IMR-90 (cell line): ENCODE data around the gene RAB29. TPM values are rescaled to one million over a fixed set of nuclear protein-coding genes. Genes with fewer than 3 reads are reported as not detected.

Experiments
- ATAC-seq: fragments of 200-7000 bp; cut with Tn5 transposase; 2 replicates; pipeline ENCODE4 v1.9.1; 2020; ENCODE audit warnings: low read depth, mild to moderate bottlenecking, moderate library complexity
- BruUV-seq: library from RNA; stranded (reverse); fragments of 400-500 nt; replicated peaks from 2 replicates; lab custom pipeline; 2021; lab: Mats Ljungman, UMichigan
- CTCF ChIA-PET: fragments of 300-600 bp; formaldehyde crosslinking; extraction: SDS; loops from one replicate; lab custom pipeline; 2021; ENCODE audit warnings: antibody characterized with exemption; lab: Yijun Ruan, JAX
- POLR2A ChIA-PET: fragments of 300-600 bp; sonication (Branson Sonifier 250); formaldehyde crosslinking; loops from one replicate; lab custom pipeline; 2022; ENCODE audit warnings: antibody characterized with exemption; ENCODE audit not compliant: unreplicated experiment; lab: Charles Lee
- DNase-seq: peaks from one replicate; pipeline ENCODE4 v3.0.0; 2013
- H2AFZ ChIP-seq: replicated peaks from 2 replicates; pipeline ENCODE3; 2013; ENCODE audit warnings: low read length, mild to moderate bottlenecking; ENCODE audit not compliant: poor library complexity
- H2AK5ac ChIP-seq: 2 replicates; pipeline ENCODE4 v1.6.1; 2013; ENCODE audit warnings: low read depth, low read length, inconsistent platforms
- H2AK9ac ChIP-seq: replicated peaks from 2 replicates; pipeline ENCODE3; 2013; ENCODE audit warnings: mild to moderate bottlenecking, low read depth, low read length, moderate library complexity; ENCODE audit not compliant: poor library complexity
- H2BK120ac ChIP-seq: 2 replicates; pipeline ENCODE4 v1.6.1; 2013; ENCODE audit warnings: low read depth, low read length, inconsistent platforms
- H2BK15ac ChIP-seq: 3 replicates; pipeline ENCODE4 v1.6.1; 2013; ENCODE audit warnings: low read depth, low read length, inconsistent platforms
- H2BK20ac ChIP-seq: 2 replicates; pipeline ENCODE4 v1.6.1; 2013; ENCODE audit warnings: low read depth, mild to moderate bottlenecking, inconsistent platforms, low read length, moderate library complexity
- H2BK5ac ChIP-seq: 2 replicates; pipeline ENCODE4 v1.6.1; 2013; ENCODE audit warnings: mild to moderate bottlenecking, low read depth, low read length, inconsistent platforms; ENCODE audit not compliant: poor library complexity, severe bottlenecking
- H3K14ac ChIP-seq: replicated peaks from 2 replicates; pipeline ENCODE4 v1.6.1; 2013; ENCODE audit warnings: low read depth, low read length, inconsistent platforms
- H3K18ac ChIP-seq: 2 replicates; pipeline ENCODE4 v1.6.1; 2013; ENCODE audit warnings: low read depth, low read length, control low read depth
- H3K23ac ChIP-seq: 2 replicates; pipeline ENCODE4 v1.6.1; 2013; ENCODE audit warnings: low read depth, low read length, inconsistent platforms
- H3K27ac ChIP-seq: 2 replicates; pipeline ENCODE4 v1.5.1; 2013; ENCODE audit warnings: mild to moderate bottlenecking, control low read depth, low read length; ENCODE audit not compliant: insufficient read depth
- H3K27me3 ChIP-seq: 2 replicates; pipeline ENCODE4 v1.6.1; 2013; ENCODE audit warnings: low read length; ENCODE audit not compliant: control insufficient read depth, insufficient read depth
- H3K36me3 ChIP-seq: 2 replicates; pipeline ENCODE4 v1.6.1; 2013; ENCODE audit warnings: low read length, mixed read lengths; ENCODE audit not compliant: control insufficient read depth, insufficient read depth
- H3K4ac ChIP-seq: 2 replicates; pipeline ENCODE4 v1.6.1; 2013; ENCODE audit warnings: low read depth, low read length, inconsistent platforms
- H3K4me1 ChIP-seq: 2 replicates; pipeline ENCODE4 v1.6.1; 2013; ENCODE audit warnings: low read length, mixed read lengths; ENCODE audit not compliant: control insufficient read depth, insufficient read depth
- H3K4me2 ChIP-seq: 2 replicates; pipeline ENCODE4 v1.6.1; 2013; ENCODE audit warnings: low read depth, mild to moderate bottlenecking, control low read depth, low read length, moderate library complexity
- H3K4me3 ChIP-seq: 2 replicates; pipeline ENCODE4 v1.5.1; 2013; ENCODE audit warnings: low read depth, mild to moderate bottlenecking, control low read depth, low read length, moderate library complexity; ENCODE audit not compliant: insufficient read depth
- H3K56ac ChIP-seq: 2 replicates; pipeline ENCODE4 v1.6.1; 2013; ENCODE audit warnings: low read length, inconsistent platforms; ENCODE audit not compliant: insufficient read depth; ENCODE audit errors: extremely low read depth
- H3K79me1 ChIP-seq, 2 experiments: 2 replicates each; pipeline ENCODE4 v1.6.1; 2013; ENCODE audit warnings: low read length in 2 of 2, inconsistent platforms in 1 of 2, low read depth in 1 of 2
- H3K9ac ChIP-seq: 2 replicates; pipeline ENCODE4 v1.6.1; 2013; ENCODE audit warnings: low read depth, low read length, control low read depth
- H3K9me1 ChIP-seq: 2 replicates; pipeline ENCODE4 v1.6.1; 2013; ENCODE audit warnings: low read length, inconsistent platforms; ENCODE audit not compliant: insufficient read depth
- H3K9me3 ChIP-seq: 2 replicates; pipeline ENCODE4 v1.6.1; 2013; ENCODE audit warnings: low read length; ENCODE audit not compliant: control insufficient read depth, insufficient read depth
- H4K20me1 ChIP-seq: 2 replicates; pipeline ENCODE4 v1.6.1; 2013; ENCODE audit warnings: low read length, inconsistent platforms; ENCODE audit not compliant: insufficient read depth
- H4K5ac ChIP-seq: 2 replicates; pipeline ENCODE4 v1.6.1; 2013; ENCODE audit warnings: mild to moderate bottlenecking, low read depth, low read length, control low read depth
- H4K8ac ChIP-seq, 2 experiments: 2 replicates each; pipeline ENCODE4 v1.6.1; 2013; ENCODE audit warnings: low read depth in 2 of 2, low read length in 2 of 2, control low read depth in 1 of 2, inconsistent platforms in 1 of 2
- H4K91ac ChIP-seq: 2 replicates; pipeline ENCODE4 v1.6.1; 2013; ENCODE audit warnings: low read depth, low read length, inconsistent platforms; ENCODE audit not compliant: insufficient read depth
- FOS ChIP-seq: fragments of 150-350 bp; IDR thresholded peaks from 2 replicates; pipeline ENCODE4 v1.6.1; 2016; ENCODE audit warnings: low read depth, low read length
- RFX5 ChIP-seq: IDR thresholded peaks from 2 replicates; pipeline ENCODE4 v1.8.0; 2012; ENCODE audit warnings: low read depth, mild to moderate bottlenecking, low read length, moderate library complexity
- SMC3 ChIP-seq: fragments of 150-350 bp; IDR thresholded peaks from 2 replicates; pipeline ENCODE4 v1.6.1; 2016; ENCODE audit warnings: low read depth, mild to moderate bottlenecking, antibody characterized with exemption, low read length, moderate library complexity
- WGBS, 2 experiments: methylation state at CpG; one replicate each; pipeline versions ENCODE4 v1.1.5 to v1.1.7; 2013; ENCODE audit warnings: missing lambda C conversion rate in 2 of 2; ENCODE audit not compliant: insufficient read length in 1 of 2; ENCODE audit errors: extremely low coverage in 2 of 2; 5-methylcytosine and 5-hydroxymethylcytosine counted together
- dilution Hi-C: fragments of 300-500 bp; cut with HindIII; formaldehyde crosslinking; loops from one replicate; pipeline ENCODE4 v1.14.3; 2018; ENCODE audit warnings: low sequenced_read_pairs; ENCODE audit not compliant: unreplicated experiment
- in situ Hi-C: fragments of 300-500 bp; cut with MboI; formaldehyde crosslinking; loops from 3 replicates; pipeline ENCODE4 v1.14.3; 2019; ENCODE audit warnings: low sequenced_read_pairs, inconsistent platforms, mixed read lengths
- intact Hi-C: fragments of 100-400 bp; cut with micrococcal nuclease; formaldehyde crosslinking; loops from 2 replicates; pipeline ENCODE4 v1.10.0; 2022
- polyA plus RNA-seq, 3 experiments: library from polyadenylated mRNA; depleted of rRNA; stranded (reverse); fragments of >200 nt; gene quantifications; 2 replicates each; pipeline ENCODE4 v1.2.3, GENCODE V29; 2012; ENCODE audit warnings: low replicate concordance in 1 of 3
- total RNA-seq: library from RNA; depleted of rRNA; stranded (reverse); fragments of >200 nt; gene quantifications from 2 replicates; pipeline ENCODE4 v1.2.3, GENCODE V29; 2012

RAB29 gene
- total and polyA plus RNA-seq, 2 of the 4 experiments (the other 2 are of a cell fraction): 5.7 to 7.3 TPM

GRCh38 chr1:205782627-205783432 lies 7.5 kb upstream of the RAB29 start:
- 67% methylated on average over 1 of the region's 4 CpGs; no CpG with 5 or more reads in 1 of the 2 experiments for WGBS, 2 experiments
- no peak overlapping the region for H2AFZ ChIP-seq
- in situ Hi-C loops: no loop called here

More at GRCh38 chr1:205782627-205783432, 7.5 kb upstream of the RAB29 start:
- H3K9ac ChIP-seq: no peak overlapping the region
- no peak overlapping the region for H4K5ac ChIP-seq
- H3K79me1 ChIP-seq: no peaks in the 10 kb centered on the region
- no peak overlapping the region for H4K91ac ChIP-seq
- H2AK5ac ChIP-seq: no peak overlapping the region
- H3K27me3 ChIP-seq: peaks cover 2% of the 10 kb centered on the region
- H3K9me1 ChIP-seq: peaks cover 3% of the 10 kb centered on the region; the same call in 1 of the 2 replicates
- no peaks in the 10 kb centered on the region for H3K36me3 ChIP-seq
- no peak overlapping the region for H2BK120ac ChIP-seq
- ATAC-seq (no peak), DNase-seq (no peak)
- BruUV-seq: no TSS peak
- H4K8ac ChIP-seq: no peak overlapping the region
- H3K27ac ChIP-seq: no peak overlapping the region
- H3K4ac ChIP-seq: no peak overlapping the region
- no peak overlapping the region for H3K4me2 ChIP-seq
- intact Hi-C loops (no loop called here), dilution Hi-C loops (no loop called here)
- no peak overlapping the region for H2BK15ac ChIP-seq
- no peak overlapping the region for H2BK20ac ChIP-seq
- H3K4me1 ChIP-seq: no peaks in the 10 kb centered on the region
- H2AK9ac ChIP-seq: no peak overlapping the region
- H3K23ac ChIP-seq: no peak overlapping the region
- H4K20me1 ChIP-seq: no peaks in the 10 kb centered on the region
- ChIA-PET CTCF (interaction anchor here (0.6 to 2.0 kb wide), 6 partner anchors 9 to 194 kb away, joined by 3 to 11 read pairs (median 3); no protein-coding TSS in a partner anchor), POLR2A (no interaction called here)
- H3K18ac ChIP-seq: no peak overlapping the region
- H3K4me3 ChIP-seq: no peak overlapping the region
- H3K56ac ChIP-seq: no peak overlapping the region
- TF ChIP-seq RFX5 (no peak), SMC3 (no peak), FOS (no peak)
- no peak overlapping the region for H3K14ac ChIP-seq
- H2BK5ac ChIP-seq: no peak overlapping the region
- no peaks in the 10 kb centered on the region for H3K9me3 ChIP-seq
